HEK293 (cell line): ENCODE results near the gene GFOD1.

Experiments used
- CTCF ChIA-PET: fragments of 350-600 bp; formaldehyde crosslinking; extraction: SDS; loops from one replicate; lab custom pipeline; 2021; ENCODE audit warnings: antibody characterized with exemption; lab: Yijun Ruan, JAX
- POLR2A ChIA-PET: fragments of 300-600 bp; formaldehyde crosslinking; extraction: SDS; loops from one replicate; lab custom pipeline; 2020; ENCODE audit warnings: antibody characterized with exemption, inconsistent platforms; lab: Yijun Ruan, JAX
- H3K27ac ChIP-seq: fragments of 200-500 bp; sonication (Bioruptor generic); 2 replicates; pipeline ENCODE4 v1.5.1; 2014; ENCODE audit warnings: low read depth, low read length, control low read depth, inconsistent platforms; ENCODE audit errors: extremely low read depth
- H3K36me3 ChIP-seq, 2 experiments: fragments of 200-500 bp in 1 of 2; sonication (Bioruptor generic) in 1 of 2; 1 replicate in 1 of 2; 2 replicates in 1 of 2; pipeline ENCODE4 v1.5.1; 2014 to 2017; ENCODE audit warnings: inconsistent platforms in 2 of 2, low read length in 2 of 2; ENCODE audit not compliant: control insufficient read depth in 2 of 2, insufficient read depth in 1 of 2
- H3K4me1 ChIP-seq: fragments of 200-500 bp; sonication (Bioruptor generic); 2 replicates; pipeline ENCODE4 v1.5.1; 2014; ENCODE audit warnings: mild to moderate bottlenecking, low read length, inconsistent platforms; ENCODE audit not compliant: control insufficient read depth, insufficient read depth
- H3K4me3 ChIP-seq: 2 replicates; pipeline ENCODE4 v1.5.1; 2011; ENCODE audit warnings: low read depth, mild to moderate bottlenecking, control low read depth, low read length, moderate library complexity
- H3K9me3 ChIP-seq: fragments of 200-500 bp; sonication (Bioruptor generic); 2 replicates; pipeline ENCODE4 v1.5.1; 2014; ENCODE audit warnings: low read depth, low read length, inconsistent platforms; ENCODE audit not compliant: control insufficient read depth, insufficient read depth
- BCL11A ChIP-seq: fragments of 450-650 bp; formaldehyde crosslinking; IDR thresholded peaks from 2 replicates; pipeline ENCODE4 v1.5.1; 2016; ENCODE audit warnings: low read depth, missing biosample characterization, missing genetic modification characterization
- EGR2 ChIP-seq: fragments of 450-650 bp; formaldehyde crosslinking; IDR thresholded peaks from 2 replicates; pipeline ENCODE4 v1.5.1; 2016; ENCODE audit warnings: low read depth, missing biosample characterization, missing genetic modification characterization
- HOXD13 ChIP-seq: sonication (generic); formaldehyde crosslinking; IDR thresholded peaks from 2 replicates; pipeline ENCODE4 v1.8.0; 2022; ENCODE audit warnings: missing genetic modification reagents, borderline replicate concordance
- KLF10 ChIP-seq: fragments of 450-650 bp; IDR thresholded peaks from 2 replicates; pipeline ENCODE4 v1.5.1; 2018; ENCODE audit warnings: missing biosample characterization, mild to moderate bottlenecking, missing genetic modification characterization
- KLF7 ChIP-seq: fragments of 450-650 bp; formaldehyde crosslinking; IDR thresholded peaks from 2 replicates; pipeline ENCODE4 v1.5.1; 2016; ENCODE audit warnings: missing biosample characterization, missing genetic modification characterization, borderline replicate concordance
- SCRT2 ChIP-seq: fragments of 450-650 bp; formaldehyde crosslinking; IDR thresholded peaks from 2 replicates; pipeline ENCODE4 v1.5.1; 2016; ENCODE audit warnings: missing biosample characterization, missing genetic modification characterization
- SP2 ChIP-seq: fragments of 450-650 bp; formaldehyde crosslinking; IDR thresholded peaks from 2 replicates; pipeline ENCODE4 v1.5.1; 2016; ENCODE audit warnings: missing biosample characterization, missing genetic modification characterization
- SP3 ChIP-seq: fragments of 450-650 bp; formaldehyde crosslinking; IDR thresholded peaks from 2 replicates; pipeline ENCODE4 v1.5.1; 2016; ENCODE audit warnings: missing biosample characterization, missing genetic modification characterization
- TCF7L2 ChIP-seq: IDR thresholded peaks from 2 replicates; pipeline ENCODE4 v1.6.1; 2011; ENCODE audit warnings: low read depth, mild to moderate bottlenecking, inconsistent platforms, low read length, moderate library complexity, borderline replicate concordance
- ZFHX2 ChIP-seq: fragments of 450-650 bp; formaldehyde crosslinking; conservative IDR thresholded peaks from 2 replicates; pipeline ENCODE4 v1.5.1; 2016; ENCODE audit warnings: missing biosample characterization, missing genetic modification characterization
- ZNF202 ChIP-seq: fragments of 450-650 bp; formaldehyde crosslinking; IDR thresholded peaks from 2 replicates; pipeline ENCODE4 v1.5.1; 2016; ENCODE audit warnings: missing biosample characterization, missing genetic modification characterization, borderline replicate concordance
- ZNF24 ChIP-seq: fragments of 450-650 bp; formaldehyde crosslinking; IDR thresholded peaks from 2 replicates; pipeline ENCODE4 v1.5.1; 2016; ENCODE audit warnings: missing biosample characterization, missing genetic modification characterization
- ZNF350 ChIP-seq: fragments of 450-650 bp; formaldehyde crosslinking; IDR thresholded peaks from 2 replicates; pipeline ENCODE4 v1.5.0; 2017; ENCODE audit warnings: missing biosample characterization, mild to moderate bottlenecking, missing genetic modification characterization
- ZNF366 ChIP-seq: fragments of 450-650 bp; formaldehyde crosslinking; conservative IDR thresholded peaks from 2 replicates; pipeline ENCODE4 v1.5.1; 2016; ENCODE audit warnings: missing biosample characterization, missing genetic modification characterization
- ZNF37A ChIP-seq: fragments of 450-650 bp; IDR thresholded peaks from 2 replicates; pipeline ENCODE4 v1.5.1; 2018; ENCODE audit warnings: missing biosample characterization, missing genetic modification characterization
- ZNF514 ChIP-seq: fragments of 450-650 bp; formaldehyde crosslinking; IDR thresholded peaks from 2 replicates; pipeline ENCODE4 v1.5.1; 2016; ENCODE audit warnings: missing biosample characterization, missing genetic modification characterization
- ZNF521 ChIP-seq: fragments of 450-650 bp; formaldehyde crosslinking; IDR thresholded peaks from 2 replicates; pipeline ENCODE4 v1.5.1; 2017; ENCODE audit warnings: missing biosample characterization, mild to moderate bottlenecking, missing genetic modification characterization
- ZNF558 ChIP-seq: fragments of 450-650 bp; formaldehyde crosslinking; IDR thresholded peaks from 2 replicates; pipeline ENCODE4 v1.5.1; 2016; ENCODE audit warnings: missing biosample characterization, missing genetic modification characterization
- ZNF561 ChIP-seq: fragments of 450-650 bp; IDR thresholded peaks from 2 replicates; pipeline ENCODE4 v1.5.1; 2018; ENCODE audit warnings: missing biosample characterization, missing genetic modification characterization, borderline replicate concordance
- ZNF596 ChIP-seq: fragments of 450-650 bp; IDR thresholded peaks from 2 replicates; pipeline ENCODE4 v1.5.0; 2018; ENCODE audit warnings: missing biosample characterization, mild to moderate bottlenecking, missing genetic modification characterization, moderate library complexity
- ZNF747 ChIP-seq: fragments of 450-650 bp; formaldehyde crosslinking; IDR thresholded peaks from 2 replicates; pipeline ENCODE4 v1.5.1; 2016; ENCODE audit warnings: missing biosample characterization, missing genetic modification characterization
- ZSCAN5A ChIP-seq: fragments of 450-650 bp; formaldehyde crosslinking; IDR thresholded peaks from 2 replicates; pipeline ENCODE4 v1.5.1; 2016; ENCODE audit warnings: missing biosample characterization, missing genetic modification characterization

The GFOD1 gene

DNA sequence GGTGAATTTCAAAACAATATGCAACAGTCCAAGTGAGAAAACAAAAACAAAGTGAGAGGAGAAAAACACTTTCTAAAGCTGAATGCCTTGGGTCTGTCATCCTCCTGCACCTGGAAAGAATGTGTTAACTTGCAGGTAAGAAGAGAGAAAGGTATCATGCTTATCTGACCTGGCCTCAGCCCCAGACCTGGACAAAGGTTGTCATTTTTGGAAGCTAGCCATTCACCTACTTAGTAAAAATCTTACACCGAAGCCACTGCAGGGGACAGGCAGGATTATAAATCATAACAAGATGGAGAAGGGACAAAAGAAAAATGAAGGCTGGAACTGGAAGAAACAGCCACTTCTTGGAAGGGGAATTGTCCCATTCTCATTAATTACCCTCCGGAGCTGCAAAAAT is 69.4 kb downstream of the GFOD1 start:
- H3K9me3 ChIP-seq: no peaks in the 10 kb centered on the region
- H3K27ac ChIP-seq: no peak overlapping the region
- TF ChIP-seq ZNF514 (tag by site-specific recombination): no peak
- no peak for TF ChIP-seq KLF10
- no peak for TF ChIP-seq ZNF596 (tag by site-specific recombination)
- no peak for TF ChIP-seq ZNF350 (tag by site-specific recombination)
- no peak for TF ChIP-seq HOXD13
- H3K4me3 ChIP-seq: no peak overlapping the region
- peaks cover 21% of the 10 kb centered on the region for H3K4me1 ChIP-seq
- H3K36me3 ChIP-seq: no peaks in the 10 kb centered on the region
- POLR2A ChIA-PET: interaction anchor here (1.4 kb wide), 1 partner anchor 157 kb away, joined by 3 read pairs; the partner anchor contains the start of gene SIRT5
- CTCF ChIA-PET: interaction anchor here (0.6 to 1.0 kb wide), 3 partner anchors 13 to 191 kb away, joined by 3 to 4 read pairs (median 4); no protein-coding TSS in a partner anchor

- TF ChIP-seq SCRT2 (tag by site-specific recombination): no peak
- TF ChIP-seq HOXD13: no peak
- TF ChIP-seq TCF7L2: no peak
- no peak for TF ChIP-seq ZNF202 (tag by site-specific recombination)
- TF ChIP-seq ZNF747: no peak
- TF ChIP-seq ZNF558 (tag by site-specific recombination): no peak
- no peak for TF ChIP-seq ZNF366 (tag by site-specific recombination)
- TF ChIP-seq SP2 (tag by site-specific recombination): no peak
- TF ChIP-seq ZSCAN5A: no peak
- no peak for TF ChIP-seq ZNF521 (tag by site-specific recombination)
- TF ChIP-seq KLF7 (tag by site-specific recombination): no peak
- TF ChIP-seq ZNF561: no peak
- TF ChIP-seq BCL11A (tag by site-specific recombination): no peak
- TF ChIP-seq ZNF37A (tag by site-specific recombination): no peak
- no peak for TF ChIP-seq ZNF24 (tag by site-specific recombination)
- TF ChIP-seq SP3: no peak
- no peaks in the 10 kb centered on the region for H3K9me3 ChIP-seq
- ChIA-PET CTCF (interaction anchor here (0.6 kb wide), 1 partner anchor 192 kb away, joined by 3 read pairs; no protein-coding TSS in a partner anchor), POLR2A (no interaction called here)
- peaks cover 16% of the 10 kb centered on the region for H3K4me1 ChIP-seq
- no peak overlapping the region for H3K4me3 ChIP-seq
- no peaks in the 10 kb centered on the region for H3K36me3 ChIP-seq
- H3K27ac ChIP-seq: no peak overlapping the region
Observed at GRCh38 chr6:13417431-13417830, 70.0 kb downstream of the GFOD1 start.

DNA sequence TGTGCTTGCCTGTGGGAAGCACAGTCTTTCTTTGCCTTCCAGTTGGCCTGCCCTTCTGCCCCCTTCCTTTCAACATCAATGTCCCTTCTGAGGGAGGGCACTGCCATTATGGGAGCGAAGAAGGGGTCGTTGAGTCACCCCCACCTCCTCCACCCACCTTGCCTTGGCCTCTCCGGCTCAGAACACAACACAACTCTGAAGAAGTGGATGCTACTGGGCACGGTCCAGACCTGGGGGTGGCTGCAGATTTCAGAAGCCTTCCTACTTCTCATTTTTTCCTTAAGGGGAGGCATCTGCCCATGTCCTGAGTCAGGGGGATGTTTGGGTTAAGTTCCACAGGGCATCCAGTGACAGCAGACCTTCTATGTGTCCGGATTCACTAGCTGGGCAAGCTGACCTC is 72.1 kb downstream of the GFOD1 start:
- Histone ChIP-seq H3K27ac (no peak overlapping the region), H3K4me1 (no peaks in the 10 kb centered on the region), H3K36me3 (no peaks in the 10 kb centered on the region), H3K9me3 (no peaks in the 10 kb centered on the region), H3K4me3 (no peak overlapping the region)
- ChIA-PET CTCF (no interaction called here), POLR2A (no interaction called here)
- TF ChIP-seq ZFHX2 (tag by site-specific recombination): peak; percentile 37; the same call in 1 of the 2 replicates
- no peak for TF ChIP-seq SCRT2 (tag by site-specific recombination)
- TF ChIP-seq EGR2 (tag by site-specific recombination): peak; percentile 44
